ENCODE data around the gene UBE2D2.
"Not testable (repeated sequence)": the region's sequence is repeated elsewhere in the genome, so short reads cannot be mapped to it uniquely, and the experiment has no call there.

UBE2D2 gene

DNA sequence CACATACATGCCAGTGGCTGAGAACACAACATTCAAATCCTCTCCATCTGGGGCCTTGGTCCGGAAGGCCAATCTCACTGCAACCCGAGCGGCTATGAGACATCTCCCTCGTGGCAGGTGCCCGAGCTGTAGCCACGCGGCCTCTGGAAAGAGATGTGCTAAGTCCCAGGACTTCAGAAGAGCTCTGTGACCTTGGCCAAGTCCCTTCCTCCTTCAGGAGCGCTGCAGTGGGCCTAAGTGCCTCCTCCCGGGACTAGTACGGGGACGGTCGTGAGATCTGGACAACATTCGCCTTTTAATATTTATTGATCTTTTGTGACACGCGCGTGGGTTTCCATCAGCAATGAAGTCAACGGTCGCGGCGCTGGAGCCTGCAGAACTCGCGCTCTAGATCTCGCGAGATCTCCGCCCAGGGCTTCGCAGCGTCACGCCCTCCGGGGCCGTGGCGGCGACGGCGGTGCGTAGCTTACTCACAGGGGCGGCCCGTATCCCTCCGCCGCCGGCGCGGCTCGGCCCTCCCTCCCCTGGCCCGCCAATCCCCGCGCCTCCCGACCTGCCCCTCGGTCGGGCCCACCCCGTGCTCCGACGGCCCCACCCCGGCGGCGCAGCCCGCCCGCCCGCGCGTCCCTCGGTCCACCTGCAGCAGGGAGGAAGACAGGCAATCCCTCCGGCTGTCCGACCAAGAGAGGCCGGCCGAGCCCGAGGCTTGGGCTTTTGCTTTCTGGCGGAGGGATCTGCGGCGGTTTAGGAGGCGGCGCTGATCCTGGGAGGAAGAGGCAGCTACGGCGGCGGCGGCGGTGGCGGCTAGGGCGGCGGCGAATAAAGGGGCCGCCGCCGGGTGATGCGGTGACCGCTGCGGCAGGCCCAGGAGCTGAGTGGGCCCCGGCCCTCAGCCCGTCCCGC lies at the start of gene UBE2D2:
Gene UBE2D2, plus strand, starts transcription at position 588 of the 903 bp plus-strand sequence. CDS start 453 bp downstream, outside the sequence.
- peak; percentile 94 to 99 (median 95) for DNase-seq

DNA sequence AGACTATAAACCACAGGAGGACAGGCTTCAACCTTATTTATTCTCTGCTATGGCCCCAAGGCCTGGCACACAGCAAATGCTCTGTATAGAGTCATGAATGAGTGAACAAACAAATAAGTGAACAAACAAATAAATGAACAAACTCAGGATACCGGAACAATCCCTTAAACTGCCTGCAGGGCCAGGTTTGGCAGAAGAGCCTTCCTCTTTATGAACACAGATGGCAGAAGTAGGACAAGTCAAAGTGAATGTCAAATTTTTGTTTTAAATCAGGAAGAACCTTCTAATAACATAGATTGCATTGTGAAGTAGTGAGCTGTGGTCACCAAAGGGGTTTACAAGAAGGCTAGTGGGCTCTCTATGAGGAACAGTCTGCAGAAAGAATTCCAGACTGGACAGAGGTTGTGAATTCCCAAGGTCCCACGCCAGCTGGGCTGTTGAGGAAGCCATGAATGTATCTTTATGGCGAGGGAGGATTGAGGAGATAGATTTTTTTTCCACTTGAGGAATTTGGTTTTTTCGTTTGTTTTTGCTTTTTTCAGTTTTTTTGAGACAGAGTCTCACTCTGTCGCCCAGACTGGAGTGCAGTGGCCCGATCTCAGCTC lies 48.3 kb upstream of the UBE2D2 start:
- DNase-seq: no peak

DNA sequence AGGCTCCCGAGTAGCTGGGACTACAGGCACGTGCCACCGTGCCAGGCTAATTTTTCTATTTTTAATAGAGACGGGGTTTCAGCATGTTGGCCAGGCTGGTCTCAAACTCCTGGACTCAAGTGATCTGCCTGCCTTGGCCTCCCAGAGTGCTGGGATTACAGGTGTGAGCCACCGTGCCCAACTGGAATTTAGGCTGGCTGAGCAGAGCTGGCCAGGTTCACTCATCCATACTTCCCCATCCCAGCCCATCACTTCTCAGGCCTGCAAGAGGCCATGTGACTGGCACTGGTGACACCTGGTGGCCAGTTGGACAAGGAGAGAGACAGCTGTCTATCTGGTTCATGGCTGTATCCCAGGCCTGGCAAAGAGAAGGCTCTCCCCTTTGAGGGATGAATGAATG lies 47.7 kb upstream of the UBE2D2 start:
- peak; percentile 38 to 73 (median 70) for DNase-seq

DNA sequence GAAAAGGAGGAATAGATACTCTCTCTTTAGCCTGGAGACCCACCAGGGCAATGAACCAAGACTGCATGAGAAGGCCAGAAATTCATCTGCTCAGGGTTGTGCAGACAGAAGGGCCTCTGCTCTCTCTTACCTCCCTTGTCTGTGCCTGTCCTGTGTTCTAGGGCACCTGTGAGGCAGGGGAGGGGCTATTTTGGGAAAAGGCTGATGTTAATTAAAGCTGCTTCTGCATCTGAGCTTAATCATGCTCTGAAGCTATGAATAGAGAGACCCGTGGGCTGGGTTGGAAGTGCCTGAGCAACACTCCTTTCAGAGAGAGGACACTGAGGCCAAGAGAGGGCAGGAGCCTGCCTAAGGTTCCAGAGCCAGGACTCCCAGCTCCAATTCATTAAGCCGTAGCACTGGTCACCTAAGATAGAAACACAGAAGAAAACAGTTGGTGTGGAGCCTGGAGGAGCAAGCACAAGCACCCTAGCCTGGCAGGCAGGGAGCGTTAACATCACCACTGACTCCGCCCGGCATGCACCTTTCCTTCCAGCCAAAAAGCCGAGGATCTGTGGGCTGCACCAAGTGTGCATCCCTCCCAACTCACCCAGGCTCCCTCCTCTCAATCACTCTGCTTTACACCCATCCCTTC lies 47.2 kb upstream of the UBE2D2 start:
- DNase-seq: no peak

DNA sequence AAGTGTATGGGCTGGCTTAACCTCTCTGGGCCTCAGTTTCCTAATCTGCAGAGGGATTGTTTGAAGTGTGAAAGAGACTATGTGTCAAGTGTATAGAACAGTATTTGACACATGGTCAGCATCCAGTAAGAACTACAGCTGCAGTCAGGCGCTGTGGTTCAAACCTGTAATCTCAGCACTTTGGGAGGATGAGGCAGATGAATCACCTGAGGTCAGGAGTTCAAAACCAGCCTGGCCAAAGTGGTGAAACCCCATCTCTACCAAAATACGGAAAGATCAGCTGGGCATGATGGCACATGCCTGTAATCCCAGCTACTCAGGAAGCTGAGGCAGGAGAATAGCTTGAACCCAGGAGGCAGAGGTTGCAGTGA lies 46.7 kb upstream of the UBE2D2 start:
- DNase-seq: no peak

DNA sequence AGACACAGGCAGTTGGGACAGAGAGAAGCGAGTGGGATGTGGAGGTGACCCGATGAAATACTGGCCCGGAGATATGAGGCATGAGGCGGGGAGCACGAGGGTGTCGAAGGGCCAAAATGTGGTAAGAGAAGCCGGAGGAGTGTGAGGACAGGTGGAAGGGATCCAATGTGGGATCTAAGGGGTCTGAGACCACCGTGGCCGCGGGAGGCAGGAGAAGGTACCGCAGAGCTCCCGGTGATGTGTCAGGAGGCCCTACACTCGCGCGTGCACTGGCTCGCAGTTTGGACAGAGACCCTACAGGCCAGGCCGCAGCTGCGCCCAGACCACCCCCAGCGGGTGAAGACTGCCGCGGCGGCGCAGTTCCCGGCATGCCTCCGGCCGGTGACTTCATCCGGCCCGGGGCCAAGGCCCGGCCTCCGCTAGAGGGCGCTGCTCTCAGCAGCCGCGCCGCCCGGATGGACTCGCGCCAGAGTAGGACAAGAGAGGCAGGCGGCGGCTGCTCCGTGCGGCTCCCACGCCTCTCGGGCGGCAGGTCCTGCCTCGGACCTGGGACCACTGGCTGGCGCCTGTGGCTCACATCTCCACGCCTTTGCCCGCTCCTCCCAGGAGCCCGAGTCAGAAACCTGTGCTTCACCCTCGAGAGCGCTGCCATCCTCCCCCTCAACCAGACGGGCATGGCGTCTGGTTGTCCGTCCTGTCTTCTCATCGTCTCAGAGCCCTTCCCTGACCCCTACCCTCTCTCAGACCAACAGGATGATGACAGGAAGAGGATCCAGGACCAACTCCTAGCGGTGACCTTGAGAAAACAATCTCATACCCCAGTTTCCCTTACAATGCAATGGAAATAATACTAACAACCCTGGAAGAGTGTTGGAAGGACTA lies 43.2 kb upstream of the UBE2D2 start:
- DNase-seq: peak; percentile 73 to 92 (median 81)

DNA sequence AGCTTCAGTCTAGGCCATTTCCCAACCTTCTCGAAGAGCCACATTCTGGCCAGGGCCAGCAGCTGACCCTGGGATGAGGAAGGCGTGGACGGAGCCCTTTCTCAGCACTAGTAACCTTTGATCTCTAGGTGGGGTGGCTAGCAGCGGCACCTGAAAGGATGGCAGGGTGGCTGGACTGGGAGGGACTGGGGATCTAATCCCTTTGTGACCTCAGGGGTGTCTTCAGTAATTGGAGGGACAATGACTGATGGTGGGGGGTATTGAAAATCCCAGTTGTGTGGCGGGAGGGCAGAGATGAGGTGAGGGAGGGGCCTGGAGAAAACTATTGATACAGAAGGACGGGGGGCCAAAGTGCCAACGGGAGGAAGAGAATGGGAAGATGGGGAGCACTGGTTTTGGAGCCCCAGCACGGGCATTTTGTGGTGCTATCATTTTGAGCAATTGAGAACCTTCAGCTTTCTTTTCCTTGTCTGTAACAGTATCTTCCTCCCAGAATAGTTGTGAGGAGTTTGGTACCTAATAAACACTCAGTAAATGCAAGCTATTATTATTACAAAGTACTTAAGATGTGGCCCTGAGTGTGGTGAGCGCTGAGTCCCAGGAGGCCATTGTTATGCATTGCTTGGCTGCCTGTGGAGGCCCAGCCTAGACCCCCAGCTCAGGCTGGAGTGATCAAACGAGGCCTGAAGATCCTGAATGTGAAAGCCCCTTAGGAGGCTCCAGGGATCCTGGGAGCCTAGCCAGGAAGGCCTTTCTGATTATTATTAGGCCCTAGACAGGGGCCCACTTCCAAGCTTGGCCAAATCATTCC lies 37.3 kb upstream of the UBE2D2 start:
- no peak for DNase-seq

DNA sequence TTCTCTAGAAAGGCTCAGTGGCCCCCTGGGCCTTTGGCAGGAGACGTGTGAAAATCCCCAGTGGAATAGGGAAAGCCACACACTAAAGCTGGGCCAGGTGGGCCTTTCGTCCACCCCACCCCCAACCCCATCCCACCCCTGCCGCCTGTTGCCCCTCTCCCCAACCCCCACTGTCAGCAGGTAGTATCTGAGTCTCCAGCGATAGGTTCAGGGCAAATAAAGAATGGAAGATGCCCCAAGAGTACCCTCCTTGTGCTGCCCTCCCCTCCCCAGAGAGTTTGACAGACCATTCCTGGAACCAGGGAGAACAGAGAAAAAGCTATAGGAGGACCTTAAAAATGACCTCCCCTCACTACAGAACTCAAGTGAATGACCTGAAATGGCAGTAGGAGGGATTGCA lies 36.7 kb upstream of the UBE2D2 start:
- DNase-seq: no peak

DNA sequence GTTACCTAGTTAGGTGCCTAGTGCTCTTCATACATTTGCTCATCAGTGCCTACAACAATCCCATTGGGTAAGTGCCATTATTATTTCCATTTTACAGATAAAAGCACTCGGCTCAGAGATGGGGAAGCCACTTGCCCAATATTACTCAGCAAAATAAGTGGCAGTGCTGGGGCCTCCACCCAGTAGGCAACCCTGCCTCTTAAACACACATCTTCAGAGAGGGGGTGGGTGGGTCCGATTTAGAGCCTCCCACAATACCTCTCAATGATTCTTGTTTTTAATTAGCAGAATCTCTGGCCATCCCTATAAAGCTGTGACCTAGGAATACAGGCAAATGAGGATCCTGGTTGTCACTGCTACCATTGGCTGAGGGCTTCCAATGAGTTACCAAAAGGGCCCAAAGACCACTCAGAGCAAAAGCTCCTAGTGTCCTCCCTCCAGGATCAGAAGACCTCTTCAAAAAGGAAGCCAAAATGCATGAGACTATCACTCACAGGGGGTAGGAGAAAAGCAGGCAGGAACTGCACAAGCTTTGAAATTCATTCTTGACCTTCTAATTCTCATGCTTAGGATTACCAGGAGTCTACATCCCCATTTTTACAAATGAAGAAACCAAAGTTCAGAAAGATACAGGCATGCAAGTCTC lies 36.1 kb upstream of the UBE2D2 start:
- no peak for DNase-seq

DNA sequence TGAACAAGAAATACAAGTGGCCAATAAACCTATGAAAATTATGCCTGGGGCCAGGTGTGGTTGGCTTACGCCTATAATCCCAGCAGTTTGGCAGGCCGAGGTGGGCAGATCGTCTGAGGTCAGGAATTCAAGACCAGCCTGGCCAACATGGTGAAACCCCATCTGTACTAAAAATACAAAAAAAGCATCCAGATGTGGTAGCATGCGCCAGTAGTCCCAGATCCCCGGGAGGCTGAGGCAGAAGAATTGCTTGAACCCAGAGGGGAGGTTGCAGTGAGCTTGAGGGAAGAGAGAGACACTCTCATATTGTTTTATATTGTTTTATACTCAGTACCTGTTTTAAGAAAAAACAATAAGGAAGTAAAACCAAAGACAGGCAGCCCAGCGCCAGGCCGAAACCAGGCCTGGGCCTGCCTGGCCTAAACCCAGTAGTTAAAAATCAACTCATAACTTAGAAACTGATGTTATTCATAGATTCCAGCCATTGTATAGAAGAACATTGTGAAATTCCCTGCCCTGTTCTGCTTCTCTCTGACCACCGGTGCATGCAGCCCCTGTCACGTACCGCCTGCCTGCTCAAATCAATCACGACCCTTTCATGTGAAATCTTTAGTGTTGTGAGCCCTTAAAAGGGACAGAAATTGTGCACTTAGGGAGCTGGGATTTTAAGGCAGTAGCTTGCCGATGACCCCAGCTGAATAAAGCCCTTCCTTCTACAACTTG lies 35.4 kb upstream of the UBE2D2 start:
- DNase-seq: not testable (repeated sequence)

DNA sequence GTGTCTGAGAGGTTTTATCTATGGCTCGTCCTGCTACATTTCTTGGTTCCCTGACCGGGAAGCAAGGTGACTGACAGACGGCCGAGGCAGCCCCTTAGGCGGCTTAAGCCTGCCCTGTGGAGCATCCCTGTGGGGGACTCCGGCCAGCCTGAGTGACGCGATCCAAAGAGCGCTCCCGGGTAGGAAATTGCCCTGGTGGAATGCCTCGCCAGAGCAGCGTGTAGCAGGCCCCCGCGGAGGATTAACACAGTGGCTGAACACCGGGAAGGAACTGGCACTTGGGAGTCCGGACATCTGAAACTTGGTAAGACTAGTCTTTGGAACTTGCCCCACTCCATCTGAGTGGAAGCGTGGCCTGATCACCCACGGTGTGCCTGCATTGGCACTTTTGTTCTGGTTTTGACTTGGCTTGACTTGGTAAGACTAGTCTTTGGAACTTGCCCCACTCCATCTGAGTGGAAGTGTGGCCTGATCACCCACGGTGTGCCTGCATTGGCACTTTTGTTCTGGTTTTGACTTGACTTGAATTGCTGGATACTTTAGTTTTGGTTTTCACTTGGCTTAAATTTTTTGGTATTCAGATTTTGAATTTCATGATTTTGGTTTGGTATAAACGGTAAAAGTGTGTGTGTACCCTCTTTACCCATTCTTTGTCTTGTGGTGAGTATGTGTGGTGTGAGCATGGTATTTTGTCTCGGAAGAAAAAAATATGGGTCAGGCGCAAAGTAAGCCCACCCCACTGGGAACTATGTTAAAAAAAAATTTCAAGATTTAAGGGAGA lies 34.6 kb upstream of the UBE2D2 start:
- not testable (repeated sequence) for DNase-seq

DNA sequence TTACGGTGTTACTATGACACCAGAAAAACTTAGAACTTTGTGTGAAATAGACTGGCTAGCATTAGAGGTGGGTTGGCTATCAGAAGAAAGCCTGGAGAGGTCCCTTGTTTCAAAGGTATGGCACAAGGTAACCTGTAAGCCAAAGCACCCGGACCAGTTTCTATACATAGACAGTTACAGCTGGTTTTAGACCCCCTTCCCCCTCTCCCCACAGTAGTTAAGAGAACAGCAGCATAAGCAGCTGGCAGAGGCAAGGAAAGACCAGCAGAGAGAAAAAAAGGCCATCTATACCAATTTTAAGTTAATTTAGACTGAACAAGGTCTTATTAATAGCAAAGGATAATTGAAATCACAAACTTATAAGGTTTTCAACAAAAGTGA lies 34.1 kb upstream of the UBE2D2 start:
- not testable (repeated sequence) for DNase-seq

DNA sequence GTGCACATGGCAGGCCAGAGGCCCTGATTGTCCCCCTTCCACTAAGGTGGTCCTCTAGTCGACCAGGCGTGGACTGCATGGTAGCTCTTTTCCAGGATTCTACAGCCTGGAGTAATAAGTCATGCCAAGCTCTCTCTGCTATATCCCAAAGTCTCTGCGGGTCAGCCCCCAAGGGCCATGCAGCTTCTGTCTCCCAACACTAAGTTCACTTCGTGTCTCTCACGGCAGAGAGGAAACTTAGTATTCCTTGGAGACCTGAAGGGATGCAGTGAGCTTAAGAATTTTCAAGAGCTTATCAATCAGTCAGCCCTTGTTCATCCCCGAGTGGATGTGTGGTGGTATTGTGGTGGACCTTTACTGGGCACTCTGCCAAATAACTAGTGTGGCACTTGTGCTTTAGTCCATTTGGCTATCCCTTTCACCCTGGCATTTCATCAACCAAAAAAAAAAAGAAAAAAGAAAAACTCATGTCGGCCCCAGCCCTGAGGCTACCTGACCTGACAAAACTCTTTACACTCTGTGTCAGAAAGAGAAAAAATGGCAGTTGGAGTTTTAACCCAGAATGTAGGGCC lies 33.2 kb upstream of the UBE2D2 start:
- DNase-seq: not testable (repeated sequence)

DNA sequence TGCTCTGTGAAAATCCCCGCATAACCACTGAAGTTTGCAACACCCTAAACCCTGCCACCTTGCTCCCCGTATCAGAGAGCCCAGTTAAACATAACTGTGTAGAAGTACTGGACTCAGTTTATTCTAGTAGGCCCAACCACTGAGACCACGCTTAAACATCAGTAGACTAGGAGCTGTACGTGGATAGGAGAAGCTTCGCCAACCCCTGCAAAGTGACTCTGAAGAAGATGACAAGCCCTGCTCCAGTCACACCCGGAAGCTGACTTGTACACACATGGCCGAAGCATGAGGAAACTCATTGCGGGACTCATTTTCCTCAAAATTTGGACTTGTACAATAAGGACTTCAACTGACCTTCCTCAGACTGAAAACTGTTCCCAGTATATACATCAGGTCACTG lies 32.4 kb upstream of the UBE2D2 start:
- not testable (repeated sequence) for DNase-seq

DNA sequence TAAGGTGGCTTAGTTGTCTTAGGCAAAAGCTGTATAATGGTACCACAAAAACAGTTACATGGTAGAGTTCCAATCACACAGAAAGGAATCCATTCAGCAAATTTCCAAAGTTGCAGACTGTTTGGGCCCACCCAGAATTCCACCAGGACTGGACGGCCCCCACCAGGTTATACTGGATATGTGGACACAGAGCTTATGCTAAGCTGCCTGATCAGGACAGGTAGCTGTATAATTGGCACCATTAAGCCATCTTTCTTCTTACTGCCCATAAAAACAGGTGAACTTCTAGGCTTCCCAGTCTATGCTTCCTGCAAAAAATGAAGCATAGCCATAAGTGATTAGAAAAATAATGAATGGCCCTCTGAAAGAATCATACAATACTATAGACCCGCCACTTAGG lies 31.1 kb upstream of the UBE2D2 start:
- not testable (repeated sequence) for DNase-seq

DNA sequence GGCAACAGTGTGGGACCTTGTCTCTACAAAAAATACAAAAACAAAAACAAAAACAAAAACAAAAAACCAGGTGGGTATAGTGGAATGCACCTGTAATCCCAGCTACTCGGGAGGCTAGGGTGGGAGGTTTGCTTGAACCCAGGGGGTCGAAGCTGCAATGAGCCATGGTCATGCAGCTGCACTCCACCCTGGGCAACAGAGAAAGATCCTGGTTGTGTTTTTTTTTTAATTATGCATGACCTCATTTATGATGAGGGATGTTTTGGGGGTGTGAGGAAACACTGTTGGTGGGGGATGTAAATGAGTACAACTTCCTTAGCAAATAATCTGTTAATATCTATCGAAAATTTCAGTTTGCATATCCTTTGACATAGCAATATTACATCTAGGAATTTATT lies 29.4 kb upstream of the UBE2D2 start:
- DNase-seq: no peak

DNA sequence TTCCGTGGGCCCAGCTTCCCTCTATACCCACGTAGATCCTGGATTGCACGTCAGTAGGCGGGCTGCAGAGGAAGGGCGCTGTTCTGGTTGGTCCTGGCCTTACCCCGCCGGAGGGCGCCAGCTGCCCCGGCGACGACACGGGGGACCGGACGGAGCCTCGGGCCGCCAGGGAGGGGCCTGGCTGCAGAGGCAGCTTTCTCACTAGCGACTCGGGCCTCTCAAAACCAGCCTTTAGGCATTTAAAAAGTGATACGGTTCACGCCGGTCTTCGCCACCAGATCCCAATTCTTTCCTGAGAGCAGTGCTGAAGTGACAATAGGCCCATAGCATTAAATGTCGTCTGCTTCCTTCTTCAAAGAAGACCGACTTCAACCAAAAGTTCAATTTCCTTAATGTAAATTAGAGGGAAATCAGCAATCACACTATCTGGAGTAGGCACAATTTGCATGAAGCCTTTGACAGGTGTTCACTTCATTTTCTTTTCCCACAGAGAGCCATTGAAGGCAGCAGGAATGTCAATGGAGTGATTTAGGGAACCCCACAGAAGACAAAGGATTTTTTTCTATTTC lies 17.6 kb upstream of the UBE2D2 start:
- peak in 5 of 6 experiments; percentile 9 to 44 (median 27) for DNase-seq

DNA sequence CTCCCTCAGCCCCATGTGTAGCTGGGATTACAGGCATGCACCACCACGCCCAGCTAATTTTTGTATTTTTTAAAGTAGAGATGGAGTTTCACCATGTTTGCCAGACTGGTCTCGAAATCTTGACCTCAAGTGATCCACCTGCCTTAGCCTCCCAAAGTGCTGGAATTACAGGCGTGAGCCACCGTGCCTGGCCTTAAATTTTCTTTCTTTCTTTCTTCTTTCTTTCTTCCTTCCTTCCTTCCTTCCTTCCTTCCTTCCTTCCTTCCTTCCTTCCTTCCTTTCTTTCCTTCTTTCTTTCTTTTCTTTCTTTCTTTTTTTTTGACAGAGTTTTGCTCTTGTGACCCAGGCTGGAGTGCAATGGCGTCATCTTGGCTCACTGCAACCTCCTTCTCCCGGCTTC lies 14.5 kb upstream of the UBE2D2 start:
- not testable (repeated sequence) for DNase-seq

Measured in stimulated activated naive CD4-positive, alpha-beta T cell (primary cell).